ENCODE data around the gene SUSD5. TPM values are rescaled to one million over a fixed set of nuclear protein-coding genes. Genes with fewer than 3 reads are reported as not detected.

SUSD5 gene
- total RNA-seq, 4 donors from 2014 or later, result 0.55 to 2.2 (median 1.1) TPM

- Histone ChIP-seq H3K36me3 (no peaks in the 10 kb centered on the region), H3K9me3 (no peaks in the 10 kb centered on the region), H3K4me3 (no peak overlapping the region), H3K27me3 (no peaks in the 10 kb centered on the region), H3K4me1 (peaks cover 4 to 9% of the 10 kb centered on the region in 2 donors), H3K27ac (no peak overlapping the region)
- no peak for DNase-seq
- in situ Hi-C loops (cut with MboI; ENCODE audit: low sequenced_read_pairs in 4 of 4) (no loop called here), intact Hi-C loops (cut with DNase I; ENCODE audit: low total_unique reads) (no loop called here)
- no peak for ATAC-seq
- TF ChIP-seq, protein P1, sequence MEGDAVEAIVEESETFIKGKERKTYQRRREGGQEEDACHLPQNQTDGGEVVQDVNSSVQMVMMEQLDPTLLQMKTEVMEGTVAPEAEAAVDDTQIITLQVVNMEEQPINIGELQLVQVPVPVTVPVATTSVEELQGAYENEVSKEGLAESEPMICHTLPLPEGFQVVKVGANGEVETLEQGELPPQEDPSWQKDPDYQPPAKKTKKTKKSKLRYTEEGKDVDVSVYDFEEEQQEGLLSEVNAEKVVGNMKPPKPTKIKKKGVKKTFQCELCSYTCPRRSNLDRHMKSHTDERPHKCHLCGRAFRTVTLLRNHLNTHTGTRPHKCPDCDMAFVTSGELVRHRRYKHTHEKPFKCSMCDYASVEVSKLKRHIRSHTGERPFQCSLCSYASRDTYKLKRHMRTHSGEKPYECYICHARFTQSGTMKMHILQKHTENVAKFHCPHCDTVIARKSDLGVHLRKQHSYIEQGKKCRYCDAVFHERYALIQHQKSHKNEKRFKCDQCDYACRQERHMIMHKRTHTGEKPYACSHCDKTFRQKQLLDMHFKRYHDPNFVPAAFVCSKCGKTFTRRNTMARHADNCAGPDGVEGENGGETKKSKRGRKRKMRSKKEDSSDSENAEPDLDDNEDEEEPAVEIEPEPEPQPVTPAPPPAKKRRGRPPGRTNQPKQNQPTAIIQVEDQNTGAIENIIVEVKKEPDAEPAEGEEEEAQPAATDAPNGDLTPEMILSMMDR (IDR thresholded peaks at IDR 0.05 in 4 of 5, conservative IDR thresholded peaks at IDR 0.05 in 1 of 5), result no peak
- no peak for TF ChIP-seq POLR2A (IDR thresholded peaks at IDR 0.05)
These were observed 58.6 kb downstream of the SUSD5 start for GRCh38 chr3:33159981-33160380.

DNA sequence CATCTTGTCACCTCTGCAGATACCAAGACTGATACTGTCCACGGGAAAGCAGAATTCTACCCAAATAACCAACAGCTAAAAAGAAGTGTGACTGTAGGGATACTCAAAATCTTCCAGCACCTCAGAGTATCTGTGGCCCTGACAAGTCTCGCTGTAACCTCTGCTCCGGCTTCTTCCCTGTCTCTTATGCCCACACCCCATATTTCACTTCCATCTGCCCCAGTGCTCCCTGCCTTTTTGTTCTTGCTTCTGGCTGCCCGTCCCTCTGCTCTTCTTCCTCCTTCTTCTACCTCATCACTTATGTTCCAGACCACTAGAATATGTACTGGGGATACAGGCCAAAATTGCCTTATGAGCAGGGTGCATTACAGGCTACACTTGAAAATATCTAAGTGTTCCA lies 59.4 kb downstream of the SUSD5 start:
- Histone ChIP-seq H3K4me3 (no peak overlapping the region), H3K27me3 (no peaks in the 10 kb centered on the region), H3K27ac (no peak overlapping the region), H3K9me3 (no peaks in the 10 kb centered on the region), H3K36me3 (no peaks in the 10 kb centered on the region), H3K4me1 (peaks cover 4 to 9% of the 10 kb centered on the region in 2 donors)
- in situ Hi-C loops (cut with MboI; ENCODE audit: low sequenced_read_pairs in 4 of 4) (no loop called here), intact Hi-C loops (cut with DNase I; ENCODE audit: low total_unique reads) (no loop called here)
- DNase-seq (no peak), ATAC-seq (no peak)
- TF ChIP-seq POLR2A (IDR thresholded peaks at IDR 0.05), result no peak
- TF ChIP-seq, protein P1 (IDR thresholded peaks at IDR 0.05 in 4 of 5, conservative IDR thresholded peaks at IDR 0.05 in 1 of 5), result no peak

DNA sequence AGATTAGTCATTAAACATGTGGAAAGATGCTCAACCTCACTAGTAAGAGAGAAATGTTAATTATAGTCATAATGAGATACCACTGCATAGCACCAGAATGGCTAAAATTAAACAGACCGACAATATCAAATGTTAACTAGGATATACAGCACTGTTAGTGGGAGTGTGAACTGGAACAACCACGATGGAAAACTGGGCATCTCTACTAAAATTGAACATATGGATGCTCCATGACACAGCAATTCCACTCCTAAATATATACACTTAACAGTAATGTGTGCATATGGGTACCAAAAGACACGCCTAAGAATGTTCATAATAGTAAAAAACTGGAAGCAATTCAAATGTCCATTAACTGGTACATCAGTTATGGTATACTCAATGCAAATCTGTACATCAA lies 63.3 kb downstream of the SUSD5 start:
- in situ Hi-C loops (cut with MboI; ENCODE audit: low sequenced_read_pairs in 4 of 4) (no loop called here), intact Hi-C loops (cut with DNase I; ENCODE audit: low total_unique reads) (no loop called here)
- ATAC-seq (no peak), DNase-seq (no peak)
- TF ChIP-seq, protein P1 (IDR thresholded peaks at IDR 0.05 in 4 of 5, conservative IDR thresholded peaks at IDR 0.05 in 1 of 5), result no peak
- no peak for TF ChIP-seq POLR2A (IDR thresholded peaks at IDR 0.05)
- Histone ChIP-seq H3K4me3 (no peak overlapping the region), H3K27me3 (no peaks in the 10 kb centered on the region), H3K4me1 (peaks cover 4 to 5% of the 10 kb centered on the region in 2 donors), H3K36me3 (no peaks in the 10 kb centered on the region), H3K9me3 (no peaks in the 10 kb centered on the region), H3K27ac (no peak overlapping the region)

GRCh38 chr3:33153782-33154181 lies 64.8 kb downstream of the SUSD5 start:
- H3K9me3 ChIP-seq, result no peaks in the 10 kb centered on the region
- no peak for DNase-seq
- TF ChIP-seq, protein P1 (IDR thresholded peaks at IDR 0.05 in 4 of 5, conservative IDR thresholded peaks at IDR 0.05 in 1 of 5), result no peak
- TF ChIP-seq POLR2A (IDR thresholded peaks at IDR 0.05), result no peak
- no peaks in the 10 kb centered on the region for H3K36me3 ChIP-seq
- H3K4me3 ChIP-seq, result no peak overlapping the region
- intact Hi-C loops (cut with DNase I; ENCODE audit: low total_unique reads), result no loop called here
- no peaks in the 10 kb centered on the region for H3K27me3 ChIP-seq
- H3K27ac ChIP-seq, result no peak overlapping the region
- peaks cover 4 to 5% of the 10 kb centered on the region in 2 donors for H3K4me1 ChIP-seq
- in situ Hi-C loops (cut with MboI; ENCODE audit: low sequenced_read_pairs in 4 of 4), result no loop called here
- no peak for ATAC-seq
